Measurements from ENCODE around the gene CLDN25.
"Not testable (repeated sequence)": the region's sequence is repeated elsewhere in the genome, so short reads cannot be mapped to it uniquely, and the experiment has no call there.

CLDN25 gene

DNA sequence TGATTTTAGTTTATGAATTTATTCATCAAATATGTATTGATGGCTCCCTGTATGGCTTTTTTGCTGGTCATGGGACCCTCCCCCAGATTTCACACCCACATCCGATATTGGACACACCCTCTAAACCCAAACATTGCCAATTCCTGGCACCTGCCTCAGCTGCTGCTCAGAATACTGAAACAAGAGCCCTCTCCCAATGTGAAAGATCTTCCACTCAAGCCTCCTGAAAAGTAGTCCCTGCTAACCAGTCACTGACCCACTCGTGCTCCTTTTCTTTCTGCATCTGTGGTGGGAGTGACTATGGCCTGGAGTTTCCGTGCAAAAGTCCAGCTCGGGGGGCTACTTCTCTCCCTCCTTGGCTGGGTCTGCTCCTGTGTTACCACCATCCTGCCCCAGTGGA lies at the start of gene CLDN25:
Gene CLDN25, plus strand, starts transcription at position 301 of the 400 bp plus-strand sequence. Its CDS starts 0 bp downstream, at position 301.
- DNase-seq (ENCODE audit: low read depth) = no peak
- no peak within 1 kb of the TSS for H3K4me3 ChIP-seq (ENCODE audit: low read depth, low read length)

DNA sequence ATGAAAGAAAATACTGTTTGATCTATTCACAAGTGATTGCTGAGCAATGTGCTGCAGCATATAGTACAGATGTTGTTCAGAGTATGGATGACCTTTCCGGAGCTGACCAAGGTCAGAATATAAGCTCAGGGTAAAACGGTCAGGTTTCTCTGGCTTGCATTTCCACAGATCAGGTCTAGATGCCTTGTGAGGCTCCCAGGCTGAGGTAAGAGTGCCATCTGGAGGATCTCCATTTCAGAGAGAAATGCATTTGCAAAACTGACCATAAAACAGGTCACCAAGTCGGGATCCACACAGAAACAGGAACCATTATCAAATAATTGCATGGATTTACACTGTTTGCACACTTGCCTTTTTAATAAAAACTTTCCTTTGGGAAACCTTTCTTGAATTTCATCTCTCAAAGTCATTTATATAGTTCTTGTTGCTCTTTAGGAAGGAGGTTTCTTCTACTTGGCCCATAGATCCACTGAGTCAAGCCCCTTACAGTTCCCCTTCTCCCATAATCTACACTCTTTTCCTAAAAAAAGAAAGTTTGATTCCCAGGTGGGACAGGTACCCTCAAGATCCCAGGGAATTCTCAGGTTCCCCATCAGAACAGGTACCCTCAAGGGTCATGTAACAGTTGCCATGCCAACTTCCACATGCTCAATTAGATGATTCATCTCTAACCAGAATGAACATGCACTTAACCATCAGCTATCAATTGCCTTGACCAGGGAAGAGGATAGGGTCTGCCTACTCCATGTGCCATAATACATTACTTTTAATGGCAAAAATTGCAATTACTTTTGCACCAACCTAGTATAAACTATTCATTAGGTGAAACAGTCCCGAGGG lies 48.5 kb upstream of the CLDN25 start:
- DNase-seq (ENCODE audit: low read depth) = peak; percentile 33
- H3K4me3 ChIP-seq (ENCODE audit: low read depth, low read length) = no peak overlapping the region

DNA sequence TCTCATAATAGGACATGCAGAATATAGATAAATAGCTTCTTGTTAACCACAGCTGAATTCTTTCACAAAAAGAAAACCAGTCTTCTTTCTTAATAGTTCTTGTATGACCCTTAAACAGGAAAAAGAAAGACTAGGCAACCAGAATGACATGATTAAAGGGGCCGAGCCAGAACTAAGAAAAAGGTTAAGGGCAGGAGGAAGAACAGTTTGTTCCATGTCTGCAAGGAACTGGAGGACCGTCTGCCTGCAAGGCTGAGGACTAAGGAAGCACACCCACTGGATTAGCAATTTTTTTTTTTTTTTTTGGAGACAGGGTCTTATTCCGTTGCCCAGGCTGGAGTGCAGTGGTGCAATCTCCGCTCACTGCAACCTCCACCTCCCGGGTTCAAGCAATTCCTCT lies 47.5 kb upstream of the CLDN25 start:
- no peak for DNase-seq (ENCODE audit: low read depth)
- H3K4me3 ChIP-seq (ENCODE audit: low read depth, low read length) = no peak overlapping the region

DNA sequence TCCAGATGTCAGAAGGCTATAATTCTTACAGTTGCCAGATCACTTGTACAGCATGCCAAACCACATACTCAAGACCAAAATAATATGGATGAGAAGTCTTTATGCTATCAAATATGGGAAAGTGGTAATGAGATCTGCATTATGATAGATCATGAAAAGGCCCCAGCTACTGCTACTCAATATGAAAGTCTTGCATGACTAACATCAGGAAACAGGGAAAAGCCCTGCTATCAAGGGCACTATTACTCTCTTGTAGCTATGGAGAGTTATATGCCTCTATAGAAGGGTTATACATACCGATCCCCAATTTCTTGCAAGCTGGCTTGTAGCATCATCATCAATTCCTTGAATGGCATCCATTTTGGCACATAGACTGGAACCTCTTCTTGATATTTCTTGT lies 43.3 kb upstream of the CLDN25 start:
- DNase-seq (ENCODE audit: low read depth) = no peak
- no peak overlapping the region for H3K4me3 ChIP-seq (ENCODE audit: low read depth, low read length)

DNA sequence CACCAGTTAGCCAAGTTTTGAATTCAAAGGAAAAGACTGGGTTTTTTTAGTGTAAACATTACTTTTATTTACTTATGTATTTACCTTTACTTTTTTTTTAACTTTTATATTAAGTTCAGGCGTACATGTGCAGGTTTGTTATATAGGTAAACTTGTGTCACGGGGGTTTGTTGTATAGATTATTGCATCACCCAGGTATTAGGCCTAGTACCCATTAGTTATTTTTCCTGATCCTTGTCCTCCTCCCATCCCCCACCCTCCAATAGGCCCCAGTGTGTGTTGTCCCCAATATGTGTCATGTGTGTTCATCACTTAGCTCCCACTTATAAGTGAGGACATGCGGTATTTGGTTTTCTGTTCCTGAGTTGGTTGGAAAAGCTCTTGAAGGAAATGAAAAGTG lies 26.7 kb upstream of the CLDN25 start:
- H3K4me3 ChIP-seq (ENCODE audit: low read depth, low read length) = no peak overlapping the region
- no peak for DNase-seq (ENCODE audit: low read depth)

DNA sequence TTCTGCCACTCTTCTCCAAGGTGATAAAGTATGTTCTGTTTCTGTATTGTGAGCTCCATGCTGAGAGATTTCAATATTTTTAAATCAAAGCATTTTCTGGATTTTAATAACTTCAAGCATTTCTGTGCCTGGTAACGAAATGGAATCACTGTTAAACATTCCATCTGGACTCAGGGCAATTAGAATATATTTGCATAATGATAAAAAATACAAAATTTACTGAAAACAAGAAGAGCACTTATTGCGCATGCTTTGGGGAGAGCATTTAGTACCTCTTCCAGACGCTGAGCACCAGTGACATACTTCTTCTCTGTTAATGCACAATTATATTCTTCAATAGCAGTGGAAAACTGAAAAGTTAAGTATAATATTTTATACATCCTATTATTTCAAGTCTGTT lies 19.4 kb upstream of the CLDN25 start:
- no peak for DNase-seq (ENCODE audit: low read depth)
- no peak overlapping the region for H3K4me3 ChIP-seq (ENCODE audit: low read depth, low read length)

DNA sequence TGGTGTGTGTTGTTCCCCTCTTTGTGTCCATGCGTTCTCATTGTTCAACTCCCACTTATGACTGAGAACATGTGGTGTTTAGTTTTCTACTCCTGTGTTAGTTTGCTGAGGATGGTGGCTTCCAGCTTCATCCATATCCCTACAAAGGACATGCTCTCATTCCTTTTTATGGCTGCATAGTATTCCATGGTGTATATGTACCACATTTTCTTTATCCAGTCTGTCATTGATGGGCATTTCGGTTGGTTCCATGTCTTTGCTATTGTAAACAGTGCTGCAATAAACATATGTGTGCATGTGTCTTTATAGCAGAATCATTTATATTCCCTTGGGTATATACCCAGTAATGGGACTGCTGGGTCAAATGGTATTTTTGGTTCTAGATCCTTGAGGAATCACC lies 16.6 kb upstream of the CLDN25 start:
- not testable (repeated sequence) for DNase-seq (ENCODE audit: low read depth); H3K4me3 ChIP-seq (ENCODE audit: low read depth, low read length)

DNA sequence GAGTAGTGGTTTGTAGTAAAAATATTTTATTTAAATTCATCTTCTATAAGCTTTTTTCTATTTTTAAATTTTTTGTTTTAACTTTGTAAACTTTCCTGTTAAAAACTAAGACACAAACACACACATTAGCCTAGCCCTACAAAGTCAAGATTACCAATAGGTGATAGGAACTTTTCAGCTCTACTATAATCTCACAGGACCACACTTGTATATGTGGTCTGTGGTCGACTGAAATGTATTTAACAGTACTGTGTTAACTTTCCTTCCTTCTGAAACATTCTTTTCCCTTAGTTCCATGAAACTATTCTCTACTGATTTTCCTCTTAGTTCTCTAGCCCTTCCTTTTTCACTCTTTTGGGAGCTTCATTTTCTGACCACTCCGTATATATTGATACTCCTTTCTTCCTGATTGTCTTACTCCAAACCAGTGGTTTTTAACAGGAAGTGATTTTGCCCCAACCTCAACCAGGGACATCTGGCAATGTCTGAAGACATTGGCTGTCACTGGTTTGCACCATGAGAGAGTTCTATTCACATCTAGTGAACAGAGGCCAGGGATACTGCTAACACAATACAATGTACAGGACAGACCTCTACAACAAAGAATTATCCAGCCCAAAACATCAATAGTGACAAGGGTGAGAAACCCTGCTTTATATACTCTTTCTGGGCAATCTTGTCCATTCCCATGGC lies 14.9 kb upstream of the CLDN25 start:
- H3K4me3 ChIP-seq (ENCODE audit: low read depth, low read length) = no peak overlapping the region
- no peak for DNase-seq (ENCODE audit: low read depth)

DNA sequence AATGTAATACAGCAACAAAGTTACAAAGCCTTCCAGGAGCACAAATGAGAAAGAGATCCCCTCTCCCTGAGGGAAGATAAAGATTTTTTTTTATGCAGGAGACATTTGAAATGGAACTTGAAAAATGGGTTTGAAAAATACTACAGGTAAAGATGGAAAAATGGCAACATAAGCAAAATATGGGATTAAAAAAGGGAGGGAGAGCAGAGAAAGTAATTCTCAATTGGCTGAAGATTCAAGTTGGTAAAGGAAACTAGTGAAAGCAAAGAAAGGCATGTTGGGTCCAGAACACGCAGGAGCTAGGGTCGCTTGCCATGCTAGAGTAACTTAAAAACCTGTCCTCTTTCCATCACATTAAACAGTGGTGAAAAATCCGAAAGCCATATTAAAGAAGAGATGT lies 7.6 kb upstream of the CLDN25 start:
- no peak overlapping the region for H3K4me3 ChIP-seq (ENCODE audit: low read depth, low read length)
- DNase-seq (ENCODE audit: low read depth) = no peak

DNA sequence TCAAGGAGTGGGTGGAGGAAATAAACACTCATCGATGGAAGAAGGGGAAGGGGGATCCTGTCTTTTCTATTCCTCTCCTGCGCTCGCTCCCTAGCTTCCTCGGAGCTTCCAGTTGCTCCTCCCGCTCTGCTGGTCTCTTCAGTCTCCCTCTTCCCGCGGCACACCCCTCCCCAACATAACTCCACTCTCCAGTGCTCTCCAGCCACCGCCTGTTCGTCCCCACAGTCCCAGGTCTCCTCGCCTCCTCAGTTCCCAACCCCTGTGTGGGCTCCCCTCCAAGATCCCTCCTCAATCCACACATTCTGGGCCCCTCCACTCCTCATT lies 6.5 kb upstream of the CLDN25 start:
- no peak for DNase-seq (ENCODE audit: low read depth)
- peak overlapping the region; percentile 98 for H3K4me3 ChIP-seq (ENCODE audit: low read depth, low read length)

DNA sequence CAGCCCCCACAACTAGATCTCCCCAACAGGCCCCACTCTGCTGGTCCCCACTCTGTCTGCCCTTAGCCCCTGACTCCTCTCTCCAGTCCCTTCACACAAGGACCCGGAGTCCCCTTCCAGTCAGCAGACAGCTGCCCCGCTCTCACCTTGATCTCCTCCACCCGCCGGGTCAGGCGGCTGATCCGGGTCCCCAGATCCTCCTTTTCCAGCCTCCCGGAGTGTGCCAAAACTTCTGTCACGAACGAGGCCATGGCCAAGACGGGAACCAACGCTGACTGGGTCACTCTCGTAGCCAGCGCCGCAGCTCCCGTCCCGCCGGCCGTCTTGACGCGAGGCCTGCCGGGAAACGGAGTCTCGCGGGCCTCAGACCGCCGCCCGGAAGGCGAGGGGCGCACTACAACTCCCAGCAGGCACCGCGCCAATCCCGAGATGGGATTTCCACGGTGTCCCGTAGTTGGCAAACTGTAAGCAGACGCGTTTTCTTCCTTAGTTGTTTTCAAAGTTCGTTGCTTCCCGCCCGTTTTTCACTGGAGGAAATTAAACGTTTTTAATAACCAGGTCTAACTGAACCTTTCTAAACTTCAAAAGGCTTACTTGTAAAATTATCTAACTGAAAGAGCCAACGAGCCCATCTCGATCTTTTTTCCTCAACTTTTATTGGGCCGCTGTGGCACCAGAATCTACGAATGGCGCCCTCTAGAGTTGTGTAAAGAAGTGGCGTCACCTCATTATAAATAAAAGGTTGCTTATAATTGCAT lies 6.0 kb upstream of the CLDN25 start, which contains the start of gene ZW10:
Gene ZW10, minus strand, starts transcription at position 277 of the 758 bp plus-strand sequence. Its CDS starts 26 bp downstream, at position 251.
- H3K4me3 ChIP-seq (ENCODE audit: low read depth, low read length) = peak within 1 kb of the TSS; percentile 98

DNA sequence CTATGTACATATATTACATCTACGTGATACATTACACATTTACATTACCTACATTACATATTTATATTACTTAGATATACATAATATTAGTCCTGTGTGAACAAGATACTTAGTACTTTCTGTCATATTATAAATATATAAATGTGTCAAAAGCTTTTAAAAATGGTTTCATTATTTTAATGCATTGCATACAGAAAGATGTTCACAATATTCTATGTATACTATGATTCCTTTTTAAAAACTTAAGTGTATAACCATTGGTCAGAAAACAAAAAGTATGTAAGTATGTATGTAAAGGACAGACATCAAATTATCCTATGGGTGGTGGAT lies 5.5 kb upstream of the CLDN25 start:
- DNase-seq (ENCODE audit: low read depth) = no peak

More for the DNA sequence above, 6.0 kb upstream of the CLDN25 start, which contains the start of gene ZW10:
- peak; percentile 92 for DNase-seq (ENCODE audit: low read depth)

DNA sequence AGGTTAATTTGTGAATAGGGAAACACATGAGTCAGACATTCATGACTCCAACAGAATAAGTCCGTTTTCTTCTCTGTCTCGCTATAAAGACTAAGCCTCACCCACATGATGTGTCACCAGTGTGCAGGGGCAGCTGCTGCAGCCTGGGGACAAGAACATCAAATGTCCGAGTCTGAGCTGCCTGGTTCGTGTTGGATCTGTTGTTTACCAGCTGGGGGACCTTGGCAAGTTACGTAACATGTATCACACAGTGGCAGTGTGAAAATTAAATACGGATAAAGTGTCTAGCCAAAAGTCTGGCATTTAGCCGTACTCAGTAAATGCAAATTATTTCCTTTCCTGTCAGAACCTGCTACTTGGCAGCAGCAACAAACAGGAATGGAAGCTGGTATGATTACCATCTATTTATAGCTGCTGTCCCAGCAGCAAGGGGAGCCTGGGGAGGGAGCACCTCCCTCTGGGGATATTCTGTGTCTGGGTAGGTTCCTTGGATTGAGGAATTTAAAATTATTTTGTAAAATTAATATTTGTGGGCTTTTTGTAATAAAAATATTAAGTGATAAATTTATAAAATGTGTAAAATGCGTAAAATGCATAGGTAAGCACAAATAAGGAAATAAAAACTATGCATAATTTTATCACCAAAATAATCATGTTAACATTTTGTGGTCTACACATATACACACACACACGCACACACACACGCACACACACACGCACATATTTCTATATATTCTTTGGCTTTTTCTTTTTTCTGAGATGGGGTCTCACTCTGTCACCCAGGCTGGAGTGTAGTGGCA lies 1.3 kb upstream of the CLDN25 start:
- no peak overlapping the region for H3K4me3 ChIP-seq (ENCODE audit: low read depth, low read length)
- DNase-seq (ENCODE audit: low read depth) = no peak

More for the DNA sequence above, 5.5 kb upstream of the CLDN25 start:
- peak overlapping the region; percentile 98 for H3K4me3 ChIP-seq (ENCODE audit: low read depth, low read length)

DNA sequence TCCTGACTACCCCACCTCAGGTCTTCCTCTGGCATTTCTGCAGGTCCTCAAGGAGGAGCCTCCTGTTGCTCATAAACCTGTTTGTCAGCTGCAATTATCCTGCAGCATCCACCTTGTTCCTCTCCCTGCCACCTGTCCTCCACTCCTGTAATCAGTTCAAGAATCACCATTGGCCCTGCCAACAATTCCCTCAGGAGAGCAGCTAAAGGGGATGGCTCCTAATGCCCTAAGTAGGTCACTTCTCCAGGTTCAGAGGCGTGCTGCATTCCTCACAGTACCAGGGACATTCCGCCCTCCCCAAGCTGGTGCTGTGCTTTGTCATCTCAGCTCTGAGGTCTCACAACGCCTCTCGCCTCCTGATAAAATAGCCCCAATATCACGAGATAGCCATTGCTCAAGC lies 2.1 kb downstream of the CLDN25 start:
- DNase-seq (ENCODE audit: low read depth) = no peak
- H3K4me3 ChIP-seq (ENCODE audit: low read depth, low read length) = no peak overlapping the region

DNA sequence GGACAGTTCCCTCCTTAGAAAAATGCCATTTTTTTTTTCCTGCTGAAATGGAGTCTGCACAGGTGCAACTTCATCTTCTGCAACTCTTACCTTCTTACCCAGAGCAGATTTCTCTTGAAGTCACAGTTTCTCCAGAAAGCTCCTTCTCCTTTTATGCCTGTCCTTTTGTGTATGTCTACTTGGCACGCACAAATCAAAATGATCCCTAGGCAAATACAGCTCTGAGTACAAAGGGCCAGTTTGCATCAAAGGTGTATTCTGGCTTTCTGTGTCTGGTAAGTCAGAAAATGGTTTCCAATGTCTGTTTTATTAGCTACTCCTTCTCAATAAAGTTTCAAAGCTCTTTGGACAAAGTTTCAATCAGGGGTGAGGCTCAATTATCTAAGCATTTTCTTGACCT lies 2.5 kb downstream of the CLDN25 start:
- no peak overlapping the region for H3K4me3 ChIP-seq (ENCODE audit: low read depth, low read length)
- no peak for DNase-seq (ENCODE audit: low read depth)

DNA sequence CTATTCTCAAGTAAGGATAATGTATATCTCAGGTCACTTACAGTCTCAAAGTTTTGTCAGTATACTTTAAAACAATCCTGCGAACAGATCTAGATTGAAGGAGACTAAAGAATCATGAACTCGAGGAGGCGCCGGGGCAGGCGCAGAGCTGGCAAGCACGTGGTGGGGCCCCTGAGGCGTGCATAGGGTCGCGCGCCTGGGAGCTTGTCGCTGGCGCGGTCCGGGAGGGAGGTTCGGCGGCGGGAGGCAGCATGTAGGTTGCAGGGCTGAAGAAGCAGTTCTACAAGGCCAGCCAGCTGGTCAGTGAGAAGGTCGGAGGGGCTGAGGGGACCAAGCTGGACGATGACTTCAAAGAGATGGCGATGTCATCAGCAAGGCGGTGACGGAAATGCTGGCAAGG lies 9.4 kb downstream of the CLDN25 start:
- DNase-seq (ENCODE audit: low read depth); H3K4me3 ChIP-seq (ENCODE audit: low read depth, low read length): not testable (repeated sequence)

DNA sequence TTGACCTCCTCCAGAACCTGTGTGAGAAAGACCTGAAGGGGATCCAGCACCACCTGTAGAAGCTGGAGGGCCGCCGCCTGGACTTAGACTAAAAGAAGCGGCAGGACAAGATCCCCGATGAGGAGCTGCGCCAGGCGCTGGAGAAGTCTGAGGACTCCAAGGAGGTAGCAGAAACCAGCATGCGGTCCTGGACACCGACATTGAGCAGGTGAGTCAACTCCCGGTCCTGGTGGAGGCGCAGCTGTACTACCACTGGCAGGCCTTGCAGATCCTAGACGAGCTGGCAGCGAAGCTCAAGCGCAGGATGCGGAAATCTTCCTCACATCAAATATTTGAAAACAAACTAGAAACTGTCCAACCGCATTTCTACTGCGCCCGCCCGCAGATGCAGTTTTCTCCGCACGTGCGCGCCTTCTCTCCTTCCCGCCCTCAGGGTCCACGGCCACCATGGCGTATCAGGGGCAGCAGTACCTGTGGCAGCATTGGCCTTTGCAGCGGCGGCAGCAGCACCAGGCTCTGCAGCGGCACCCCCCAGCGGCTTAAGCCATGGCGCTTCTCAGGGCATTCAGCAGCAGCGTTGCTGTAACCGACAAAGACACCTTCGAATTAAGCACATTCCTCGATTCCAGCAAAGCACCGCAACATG lies 10.2 kb downstream of the CLDN25 start:
- no peak overlapping the region for H3K4me3 ChIP-seq (ENCODE audit: low read depth, low read length)
- DNase-seq (ENCODE audit: low read depth) = no peak

DNA sequence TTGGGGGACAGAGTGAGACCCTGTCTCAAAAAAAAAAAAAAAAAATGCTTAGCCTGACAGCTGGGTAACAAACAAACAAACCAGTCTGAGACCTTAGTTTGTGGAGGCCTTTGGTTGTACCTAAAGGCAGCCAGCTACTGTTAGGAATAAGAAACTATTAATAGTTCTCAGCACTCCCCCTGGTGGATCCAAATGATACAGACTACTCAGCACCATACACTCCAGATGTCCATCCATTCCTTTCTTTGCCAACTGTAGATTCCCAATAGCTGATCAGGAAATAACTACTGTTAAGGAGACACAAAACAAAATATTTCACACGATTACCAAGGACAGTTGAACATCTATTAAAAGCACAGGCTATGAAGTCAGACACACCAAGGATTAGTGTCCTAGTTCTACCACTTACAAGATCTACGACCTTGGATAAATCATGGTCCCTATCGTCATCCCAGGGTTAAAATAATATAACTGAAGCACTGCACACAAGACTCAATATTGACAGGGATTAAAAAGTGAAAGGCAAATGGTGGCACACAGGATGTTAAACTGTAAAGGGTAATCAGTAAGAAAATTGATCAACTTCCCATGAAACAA lies 17.2 kb downstream of the CLDN25 start:
- no peak for DNase-seq (ENCODE audit: low read depth)
- H3K4me3 ChIP-seq (ENCODE audit: low read depth, low read length) = no peak overlapping the region

DNA sequence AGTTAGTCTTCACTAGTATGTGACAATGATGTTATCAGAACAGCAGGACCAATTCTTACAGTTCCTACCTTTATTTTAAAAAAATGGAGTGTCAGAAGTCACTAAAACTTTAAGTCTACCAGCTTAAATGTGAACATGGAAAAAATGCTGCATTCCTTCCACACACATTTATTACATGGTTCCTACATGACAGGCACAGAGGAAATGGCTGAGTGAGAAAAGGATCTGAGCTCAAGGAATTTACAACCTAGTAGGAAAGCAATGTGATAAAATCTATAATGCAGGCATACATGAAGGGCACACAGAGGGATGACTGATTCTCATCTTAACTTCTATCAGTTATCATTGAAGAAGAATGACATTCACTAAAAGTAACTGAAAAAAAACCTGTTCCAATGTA lies 23.0 kb downstream of the CLDN25 start:
- no peak for DNase-seq (ENCODE audit: low read depth)
- no peak overlapping the region for H3K4me3 ChIP-seq (ENCODE audit: low read depth, low read length)
